Sigmoid colon (tissue), 7 donors: Measurements from ENCODE around the gene SLC25A39. TPM values are rescaled to one million over a fixed set of nuclear protein-coding genes. Genes with fewer than 3 reads are reported as not detected.

Experiments
- DNase-seq: peaks from one replicate; pipeline ENCODE4 v3.0.0-alpha.2; 2019
- H3K27ac ChIP-seq, 4 donors: fragments of 200-600 bp; sonication (generic); one replicate each; pipeline ENCODE4 v1.5.1; 2016 to 2019; ENCODE audit warnings: mild to moderate bottlenecking in 1 of 4
- H3K27me3 ChIP-seq, 3 donors: fragments of 200-600 bp; sonication (generic); one replicate each; pipeline ENCODE4 v1.5.1; 2019; ENCODE audit warnings: mild to moderate bottlenecking in 1 of 3
- H3K36me3 ChIP-seq, 4 donors: fragments of 200-600 bp; sonication (generic); one replicate each; pipeline ENCODE4 v1.5.1; 2016 to 2019
- H3K4me1 ChIP-seq, 4 donors: fragments of 200-600 bp; sonication (generic); one replicate each; pipeline ENCODE4 v1.5.1; 2017 to 2019
- H3K4me3 ChIP-seq, 4 donors: fragments of 200-600 bp; sonication (generic); one replicate each; pipeline ENCODE4 v1.5.1; 2017 to 2019; ENCODE audit warnings: mild to moderate bottlenecking in 2 of 4, moderate library complexity in 1 of 4
- H3K9me3 ChIP-seq, 4 donors: fragments of 200-600 bp in 3 of 4; sonication (generic) in 3 of 4; one replicate each; pipeline versions ENCODE4 v1.5.1 to v1.6.1; 2013 to 2019
- EP300 ChIP-seq, 4 donors: sonication (generic); formaldehyde crosslinking; IDR thresholded peaks; one replicate each; pipeline ENCODE4 v1.6.1; 2017; ENCODE audit warnings: antibody characterized with exemption in 4 of 4
- POLR2A ChIP-seq, 2 donors: fragments of 450-650 bp; IDR thresholded peaks; one replicate each; pipeline ENCODE4 v1.6.1; 2016; ENCODE audit warnings: antibody characterized with exemption in 2 of 2, mild to moderate bottlenecking in 2 of 2, moderate library complexity in 2 of 2
- POLR2AphosphoS5 ChIP-seq, 4 donors: sonication (generic); formaldehyde crosslinking; IDR thresholded peaks; one replicate each; pipeline ENCODE4 v1.6.1; 2017; ENCODE audit warnings: antibody characterized with exemption in 4 of 4
- WGBS, 2 donors: extraction: QIAGEN DNeasy Blood & Tissue Kit; methylation state at CpG; one replicate each; pipeline ENCODE4 v1.1.7; 2013; 5-methylcytosine and 5-hydroxymethylcytosine counted together
- intact Hi-C: fragments of 100-400 bp; cut with DNase I; formaldehyde crosslinking; loops from one replicate; pipeline ENCODE4 v1.15.1; 2023
- polyA plus RNA-seq, 3 donors: library from polyadenylated mRNA; stranded (reverse); fragments of 200-250 nt; gene quantifications; one replicate each; pipeline ENCODE4 v1.2.3, GENCODE V29; 2013
- total RNA-seq, 4 donors: library from RNA; depleted of rRNA; stranded (reverse); fragments of >200 nt; gene quantifications; one replicate each; pipeline ENCODE4 v1.1.0, GENCODE V29; 2016
- TF ChIP-seq, protein P1 (sequence below), 4 experiments: fragments of 450-650 bp in 3 of 4; fragments of 200-600 bp in 1 of 4; IDR thresholded peaks; one replicate each; pipeline ENCODE4 v1.5.1; 2016 to 2019; ENCODE audit warnings: antibody characterized with exemption in 4 of 4, mild to moderate bottlenecking in 3 of 4, moderate library complexity in 2 of 4
- donor health status: healthy with polysubstance abuse.
- donor health status: Bipolar disorder and iron deficiency.
- donor health status: healthy.

The SLC25A39 gene
- total and polyA plus RNA-seq, 7 donors: 39.0 to 163 (median 51.8) TPM

DNA sequence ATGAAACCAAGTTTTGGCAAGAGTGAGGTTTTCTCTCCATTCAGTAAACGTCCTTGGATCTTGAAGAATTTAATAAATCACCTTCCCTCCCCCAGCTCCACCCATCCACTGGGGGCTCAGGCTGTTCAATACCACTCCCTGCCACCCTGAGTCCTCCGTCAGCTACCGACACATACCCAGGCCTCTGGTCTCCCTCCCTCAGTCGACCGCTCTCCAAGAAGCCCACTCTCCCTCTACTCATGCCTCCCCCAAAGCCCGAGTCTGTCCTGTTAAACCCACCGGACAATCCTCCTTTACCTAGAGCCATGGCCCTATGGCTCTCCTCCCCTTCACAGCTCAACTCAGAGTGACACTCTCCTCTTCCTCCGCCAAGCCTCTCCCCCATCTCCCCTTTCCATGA lies 37.0 kb downstream of the SLC25A39 start:
- intact Hi-C loops: no loop called here
- Histone ChIP-seq H3K27ac (no peak overlapping the region), H3K4me3 (no peak overlapping the region), H3K36me3 (no peaks in the 10 kb centered on the region), H3K27me3 (no peaks in the 10 kb centered on the region), H3K9me3 (no peaks in the 10 kb centered on the region), H3K4me1 (no peaks in the 10 kb centered on the region)
- WGBS, 2 donors: 78 to 80% methylated on average over 8 of the region's 8 CpGs
- DNase-seq: no peak
- TF ChIP-seq EP300 (IDR thresholded peaks at IDR 0.05) (no peak), POLR2AphosphoS5 (IDR thresholded peaks at IDR 0.05) (no peak), POLR2A (IDR thresholded peaks at IDR 0.05) (no peak)
- TF ChIP-seq, protein P1, sequence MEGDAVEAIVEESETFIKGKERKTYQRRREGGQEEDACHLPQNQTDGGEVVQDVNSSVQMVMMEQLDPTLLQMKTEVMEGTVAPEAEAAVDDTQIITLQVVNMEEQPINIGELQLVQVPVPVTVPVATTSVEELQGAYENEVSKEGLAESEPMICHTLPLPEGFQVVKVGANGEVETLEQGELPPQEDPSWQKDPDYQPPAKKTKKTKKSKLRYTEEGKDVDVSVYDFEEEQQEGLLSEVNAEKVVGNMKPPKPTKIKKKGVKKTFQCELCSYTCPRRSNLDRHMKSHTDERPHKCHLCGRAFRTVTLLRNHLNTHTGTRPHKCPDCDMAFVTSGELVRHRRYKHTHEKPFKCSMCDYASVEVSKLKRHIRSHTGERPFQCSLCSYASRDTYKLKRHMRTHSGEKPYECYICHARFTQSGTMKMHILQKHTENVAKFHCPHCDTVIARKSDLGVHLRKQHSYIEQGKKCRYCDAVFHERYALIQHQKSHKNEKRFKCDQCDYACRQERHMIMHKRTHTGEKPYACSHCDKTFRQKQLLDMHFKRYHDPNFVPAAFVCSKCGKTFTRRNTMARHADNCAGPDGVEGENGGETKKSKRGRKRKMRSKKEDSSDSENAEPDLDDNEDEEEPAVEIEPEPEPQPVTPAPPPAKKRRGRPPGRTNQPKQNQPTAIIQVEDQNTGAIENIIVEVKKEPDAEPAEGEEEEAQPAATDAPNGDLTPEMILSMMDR (IDR thresholded peaks at IDR 0.05): no peak

DNA sequence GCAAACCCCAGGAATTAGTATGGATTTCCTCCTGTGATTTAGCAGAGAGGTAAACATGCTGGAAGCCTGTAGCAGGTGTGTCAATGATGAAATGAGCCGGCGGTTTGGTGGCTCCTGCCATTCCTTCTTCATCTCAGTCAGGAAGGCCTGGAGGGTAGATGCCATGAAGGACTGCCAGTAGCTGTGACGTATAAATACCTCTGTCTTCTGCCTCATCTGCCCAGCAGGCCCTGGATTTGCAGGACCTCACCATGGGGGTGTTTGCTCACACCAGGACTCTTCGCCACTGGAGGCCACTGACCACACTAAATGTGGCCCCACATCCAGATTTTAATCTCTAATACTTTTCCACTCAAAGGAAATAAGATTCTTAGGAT lies 40.6 kb downstream of the SLC25A39 start:
- H3K27me3 ChIP-seq: no peaks in the 10 kb centered on the region

DNA sequence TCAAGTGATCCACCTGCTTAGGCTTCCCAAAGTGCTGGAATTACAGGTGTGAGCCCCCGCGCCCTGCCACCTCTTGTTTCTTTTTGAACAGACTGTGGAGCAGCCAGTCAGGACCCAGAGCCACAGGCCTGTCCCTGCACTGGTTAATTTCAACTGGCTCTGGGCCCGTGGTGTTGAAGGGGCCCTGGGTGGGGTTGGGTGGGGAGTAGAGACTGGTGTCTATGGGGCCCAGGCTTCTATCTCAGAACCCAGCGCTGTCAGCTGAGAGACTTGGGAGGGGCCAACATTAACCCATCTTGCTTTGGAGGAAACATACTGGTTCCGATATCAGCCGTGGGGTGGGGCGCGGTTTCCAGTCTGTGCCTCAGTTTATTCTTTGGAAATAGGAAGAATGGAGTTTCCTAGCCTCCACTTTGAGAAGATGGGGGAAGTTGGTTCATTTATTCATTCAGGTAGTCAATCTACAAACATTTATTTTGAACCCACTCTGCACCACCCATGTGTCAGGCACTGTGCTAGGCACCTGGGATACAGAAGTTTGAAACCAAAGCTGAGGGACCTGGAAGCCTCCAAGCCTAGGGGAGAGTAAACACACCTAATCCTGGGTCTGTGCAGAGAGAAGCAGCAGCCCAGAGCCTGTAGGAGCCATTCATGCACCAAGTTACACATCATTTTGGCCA lies 41.1 kb downstream of the SLC25A39 start:
- Histone ChIP-seq H3K9me3 (no peaks in the 10 kb centered on the region), H3K27ac (no peak overlapping the region), H3K4me3 (no peak overlapping the region), H3K4me1 (peaks cover 0 to 10% (median 5%) of the 10 kb centered on the region in 4 donors), H3K36me3 (no peaks in the 10 kb centered on the region), H3K27me3 (no peaks in the 10 kb centered on the region)
- 84 to 87% methylated on average over 8 of the region's 8 CpGs for whole genome bisulfite sequencing, 2 donors
- no peak for TF ChIP-seq POLR2A (IDR thresholded peaks at IDR 0.05)
- no peak for TF ChIP-seq POLR2AphosphoS5 (IDR thresholded peaks at IDR 0.05)
- no peak for TF ChIP-seq EP300 (IDR thresholded peaks at IDR 0.05)
- TF ChIP-seq, protein P1 (IDR thresholded peaks at IDR 0.05): no peak
- no peak for DNase-seq
- intact Hi-C loops: no loop called here

More for the DNA sequence above, 40.6 kb downstream of the SLC25A39 start:
- Histone ChIP-seq H3K27ac (no peak overlapping the region), H3K4me1 (peaks cover 0 to 10% (median 5%) of the 10 kb centered on the region in 4 donors), H3K4me3 (no peak overlapping the region), H3K36me3 (no peaks in the 10 kb centered on the region), H3K9me3 (no peaks in the 10 kb centered on the region)
- no peak for DNase-seq
- WGBS, 2 donors: 84 to 92% methylated on average over 4 of the region's 4 CpGs
- intact Hi-C loops: no loop called here
- TF ChIP-seq EP300 (IDR thresholded peaks at IDR 0.05): no peak
- no peak for TF ChIP-seq POLR2AphosphoS5 (IDR thresholded peaks at IDR 0.05)
- TF ChIP-seq POLR2A (IDR thresholded peaks at IDR 0.05): no peak
- TF ChIP-seq, protein P1 (IDR thresholded peaks at IDR 0.05): no peak

DNA sequence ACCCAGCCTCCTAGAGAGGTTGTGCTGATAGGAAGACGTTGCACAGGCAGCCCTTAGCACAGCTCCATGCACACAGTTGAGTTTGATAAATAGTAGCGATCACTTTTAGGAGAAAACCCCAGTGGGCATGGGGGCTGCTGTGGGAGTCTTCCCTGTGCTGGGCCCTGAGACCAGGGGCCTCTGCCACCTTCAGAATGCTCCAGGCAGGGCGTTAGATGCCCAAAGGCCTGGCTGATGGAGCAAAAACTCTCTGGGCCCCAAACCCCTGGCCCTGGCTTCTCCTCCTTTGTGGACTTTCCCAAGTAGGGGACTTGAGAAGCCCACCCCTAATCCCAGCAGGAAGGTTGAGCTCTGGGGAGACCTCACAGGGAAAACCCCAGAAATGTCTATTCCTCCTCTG lies 42.4 kb downstream of the SLC25A39 start:
- H3K36me3 ChIP-seq: no peaks in the 10 kb centered on the region
- H3K27ac ChIP-seq: no peak overlapping the region
- DNase-seq: no peak
- intact Hi-C loops: no loop called here
- WGBS, 2 donors: 66 to 73% methylated on average over 3 of the region's 3 CpGs
- H3K4me3 ChIP-seq: no peak overlapping the region
- H3K4me1 ChIP-seq: peaks cover 0 to 10% (median 5%) of the 10 kb centered on the region in 4 donors
- TF ChIP-seq POLR2A (IDR thresholded peaks at IDR 0.05) (no peak), POLR2AphosphoS5 (IDR thresholded peaks at IDR 0.05) (no peak), EP300 (IDR thresholded peaks at IDR 0.05) (no peak)
- TF ChIP-seq, protein P1 (IDR thresholded peaks at IDR 0.05): no peak
- no peaks in the 10 kb centered on the region for H3K9me3 ChIP-seq
- H3K27me3 ChIP-seq: no peaks in the 10 kb centered on the region

DNA sequence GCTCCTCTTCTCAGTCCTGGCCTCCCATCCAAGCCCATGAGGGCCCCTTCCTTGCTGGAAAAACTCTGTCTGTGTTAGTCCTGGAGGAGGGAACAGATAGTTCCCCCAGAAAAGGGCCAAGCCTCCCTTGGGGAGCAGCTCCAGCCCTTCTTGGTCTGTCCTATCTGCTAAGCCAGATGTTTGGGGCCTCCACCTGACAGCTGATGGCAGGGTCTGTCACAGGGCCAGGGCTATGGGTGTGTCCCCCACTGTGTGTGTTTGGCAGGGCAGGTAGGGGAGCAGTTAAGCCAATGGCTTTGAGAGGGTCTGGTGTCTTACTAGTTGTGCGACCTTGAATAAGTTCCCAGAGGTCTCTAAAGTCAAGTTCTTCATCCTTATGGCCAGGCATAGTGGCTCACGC lies 43.1 kb downstream of the SLC25A39 start:
- intact Hi-C loops: no loop called here
- H3K4me1 ChIP-seq: peaks cover 0 to 10% (median 5%) of the 10 kb centered on the region in 4 donors
- TF ChIP-seq, protein P1 (IDR thresholded peaks at IDR 0.05): no peak
- TF ChIP-seq EP300 (IDR thresholded peaks at IDR 0.05) (no peak), POLR2A (IDR thresholded peaks at IDR 0.05) (no peak), POLR2AphosphoS5 (IDR thresholded peaks at IDR 0.05) (no peak)
- H3K4me3 ChIP-seq: no peak overlapping the region
- 94 to 97% methylated on average over 2 of the region's 2 CpGs for WGBS, 2 donors
- no peaks in the 10 kb centered on the region for H3K27me3 ChIP-seq
- no peaks in the 10 kb centered on the region for H3K36me3 ChIP-seq
- no peak for DNase-seq
- H3K9me3 ChIP-seq: no peaks in the 10 kb centered on the region
- H3K27ac ChIP-seq: no peak overlapping the region
